Stomach (tissue), 9 donors: ENCODE data around the gene IFNL3. TPM values are rescaled to one million over a fixed set of nuclear protein-coding genes. Genes with fewer than 3 reads are reported as not detected.
"Not testable (repeated sequence)": the region's sequence is repeated elsewhere in the genome, so short reads cannot be mapped to it uniquely, and the experiment has no call there.

Experiments
- DNase-seq, 2 donors: peaks; one replicate each; pipeline versions ENCODE4 v3.0.0 to v3.0.0-alpha.2; 2013 to 2019
- H3K27ac ChIP-seq, 5 donors: fragments of 200-600 bp in 4 of 5; sonication (generic) in 4 of 5; one replicate each; pipeline ENCODE4 v1.5.1; 2013 to 2019; ENCODE audit warnings: mild to moderate bottlenecking in 1 of 5, moderate library complexity in 1 of 5
- H3K27me3 ChIP-seq, 3 donors: fragments of 200-600 bp; sonication (generic); one replicate each; pipeline ENCODE4 v1.5.1; 2017 to 2019; ENCODE audit warnings: mixed run types in 1 of 3
- H3K36me3 ChIP-seq, 4 donors: fragments of 200-600 bp; sonication (generic); 1 replicate in 3 of 4; 2 replicates in 1 of 4; pipeline ENCODE4 v1.5.1; 2016 to 2019
- H3K4me1 ChIP-seq, 4 donors: fragments of 200-600 bp; sonication (generic); one replicate each; pipeline ENCODE4 v1.5.1; 2016 to 2019
- H3K4me3 ChIP-seq, 4 donors: fragments of 200-600 bp; sonication (generic) in 3 of 4; one replicate each; pipeline ENCODE4 v1.5.1; 2016 to 2019; ENCODE audit warnings: mild to moderate bottlenecking in 1 of 4
- H3K9me3 ChIP-seq, 4 donors: fragments of 200-600 bp; sonication (generic); one replicate each; pipeline ENCODE4 v1.5.1; 2016 to 2019
- EP300 ChIP-seq: sonication (generic); formaldehyde crosslinking; IDR thresholded peaks from one replicate; pipeline ENCODE4 v1.6.1; 2017; ENCODE audit warnings: antibody characterized with exemption
- POLR2A ChIP-seq, 4 donors: fragments of 450-650 bp; IDR thresholded peaks; one replicate each; pipeline ENCODE4 v1.6.1; 2016; ENCODE audit warnings: antibody characterized with exemption in 4 of 4, control low read depth in 2 of 4, mild to moderate bottlenecking in 1 of 4, moderate library complexity in 1 of 4
- POLR2AphosphoS5 ChIP-seq, 3 donors: sonication (generic); formaldehyde crosslinking; IDR thresholded peaks; one replicate each; pipeline ENCODE4 v1.6.1; 2016; ENCODE audit warnings: antibody characterized with exemption in 3 of 3
- WGBS, 5 donors: extraction: QIAGEN DNeasy Blood & Tissue Kit in 3 of 5; methylation state at CpG; one replicate each; pipeline versions ENCODE4 v1.1.5 to v1.1.7; 2013 to 2018; 5-methylcytosine and 5-hydroxymethylcytosine counted together
- intact Hi-C: fragments of 100-400 bp; cut with DNase I; formaldehyde crosslinking; loops from one replicate; pipeline ENCODE4 v1.15.1; 2023; ENCODE audit warnings: low total_unique reads
- polyA plus RNA-seq, 3 donors: library from polyadenylated mRNA; stranded (reverse); fragments of 200-250 nt; gene quantifications; one replicate each; pipeline ENCODE4 v1.2.3, GENCODE V29; 2013
- total RNA-seq, 5 donors: library from RNA; depleted of rRNA; stranded (reverse); fragments of >200 nt; gene quantifications; one replicate each; pipeline versions ENCODE4 v1.1.0 to v1.2.3, GENCODE V29; 2014 to 2016
- TF ChIP-seq, protein P1 (sequence below), 7 experiments: fragments of 450-650 bp in 4 of 7; fragments of 200-600 bp in 3 of 7; sonication (generic) in 3 of 7; IDR thresholded peaks; one replicate each; pipeline ENCODE4 v1.5.1; 2016 to 2019; ENCODE audit warnings: antibody characterized with exemption in 7 of 7, control low read depth in 2 of 7, mild to moderate bottlenecking in 1 of 7
- donor health status: healthy with polysubstance abuse.
- donor health status: Bipolar disorder and iron deficiency.
- donor health status: healthy.

IFNL3 gene
- total and polyA plus RNA-seq, 8 donors = not detected

DNA sequence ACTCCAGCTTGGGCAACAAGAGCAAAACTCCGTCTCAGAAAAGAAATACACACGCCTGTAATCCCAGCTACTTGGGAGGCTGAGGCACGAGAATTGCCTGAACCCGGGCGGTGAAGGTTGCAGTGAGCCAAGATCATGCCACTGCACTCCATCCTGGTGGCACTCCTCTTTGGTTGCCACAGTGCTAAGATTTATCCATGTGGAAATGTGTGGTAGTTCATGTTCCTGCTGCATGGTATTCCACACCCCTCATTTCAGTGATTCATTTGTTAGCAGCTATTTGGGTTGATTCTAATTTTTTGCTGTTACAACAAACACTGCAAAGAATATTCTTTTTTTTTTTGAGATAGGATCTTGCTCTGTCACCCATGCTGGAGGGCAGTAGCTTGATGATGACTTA lies 12.1 kb downstream of the IFNL3 start:
- TF ChIP-seq, protein P1, sequence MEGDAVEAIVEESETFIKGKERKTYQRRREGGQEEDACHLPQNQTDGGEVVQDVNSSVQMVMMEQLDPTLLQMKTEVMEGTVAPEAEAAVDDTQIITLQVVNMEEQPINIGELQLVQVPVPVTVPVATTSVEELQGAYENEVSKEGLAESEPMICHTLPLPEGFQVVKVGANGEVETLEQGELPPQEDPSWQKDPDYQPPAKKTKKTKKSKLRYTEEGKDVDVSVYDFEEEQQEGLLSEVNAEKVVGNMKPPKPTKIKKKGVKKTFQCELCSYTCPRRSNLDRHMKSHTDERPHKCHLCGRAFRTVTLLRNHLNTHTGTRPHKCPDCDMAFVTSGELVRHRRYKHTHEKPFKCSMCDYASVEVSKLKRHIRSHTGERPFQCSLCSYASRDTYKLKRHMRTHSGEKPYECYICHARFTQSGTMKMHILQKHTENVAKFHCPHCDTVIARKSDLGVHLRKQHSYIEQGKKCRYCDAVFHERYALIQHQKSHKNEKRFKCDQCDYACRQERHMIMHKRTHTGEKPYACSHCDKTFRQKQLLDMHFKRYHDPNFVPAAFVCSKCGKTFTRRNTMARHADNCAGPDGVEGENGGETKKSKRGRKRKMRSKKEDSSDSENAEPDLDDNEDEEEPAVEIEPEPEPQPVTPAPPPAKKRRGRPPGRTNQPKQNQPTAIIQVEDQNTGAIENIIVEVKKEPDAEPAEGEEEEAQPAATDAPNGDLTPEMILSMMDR (IDR thresholded peaks at IDR 0.05) = no peak
- TF ChIP-seq POLR2AphosphoS5 (IDR thresholded peaks at IDR 0.05) = no peak
- TF ChIP-seq POLR2A (IDR thresholded peaks at IDR 0.05) = no peak
- no peak for TF ChIP-seq EP300
- WGBS, 5 donors = 81 to 95% (median 91%) methylated on average over 5 of the region's 5 CpGs
- no peaks in the 10 kb centered on the region for H3K9me3 ChIP-seq
- H3K4me3 ChIP-seq = no peak overlapping the region
- peaks cover 4 to 5% (median 4%) of the 10 kb centered on the region in 4 donors for H3K4me1 ChIP-seq
- no peaks in the 10 kb centered on the region for H3K36me3 ChIP-seq
- no peak overlapping the region for H3K27ac ChIP-seq
- DNase-seq = no peak
- peaks cover 0 to 26% (median 0%) of the 10 kb centered on the region in 3 donors for H3K27me3 ChIP-seq
- intact Hi-C loops = no loop called here

DNA sequence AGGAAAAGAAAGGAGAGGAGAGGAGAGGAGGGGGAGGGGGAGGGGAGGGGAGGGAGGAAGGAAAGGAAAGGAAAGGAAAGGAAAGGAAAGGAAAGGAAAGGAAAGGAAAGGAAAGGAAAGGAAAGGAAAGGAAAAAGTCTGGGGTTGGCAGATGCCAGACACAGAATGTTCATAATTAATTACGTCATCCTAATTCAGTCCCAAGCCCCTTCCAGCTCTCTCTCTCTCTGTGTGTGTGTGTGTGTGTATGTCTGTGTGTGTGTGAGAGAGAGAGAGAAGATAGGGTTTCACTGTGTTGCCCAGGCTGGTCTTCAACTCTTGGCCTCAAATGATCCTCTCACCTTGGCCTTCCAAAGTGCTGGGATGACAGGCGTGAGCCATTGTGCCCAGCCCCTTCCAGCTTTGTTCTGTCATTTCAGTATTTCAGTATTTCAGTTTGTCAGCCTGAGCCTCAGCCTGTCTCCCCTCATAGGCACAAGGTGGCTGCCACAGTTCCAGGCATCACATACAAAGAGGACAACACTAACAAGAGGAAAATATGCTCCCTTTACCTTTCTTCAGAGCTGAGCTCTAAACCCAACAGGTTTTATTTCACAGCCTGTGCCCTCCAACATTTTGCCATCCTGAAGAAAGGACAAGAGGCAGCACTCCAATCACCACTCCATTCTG lies 14.6 kb downstream of the IFNL3 start:
- intact Hi-C loops = no loop called here

DNA sequence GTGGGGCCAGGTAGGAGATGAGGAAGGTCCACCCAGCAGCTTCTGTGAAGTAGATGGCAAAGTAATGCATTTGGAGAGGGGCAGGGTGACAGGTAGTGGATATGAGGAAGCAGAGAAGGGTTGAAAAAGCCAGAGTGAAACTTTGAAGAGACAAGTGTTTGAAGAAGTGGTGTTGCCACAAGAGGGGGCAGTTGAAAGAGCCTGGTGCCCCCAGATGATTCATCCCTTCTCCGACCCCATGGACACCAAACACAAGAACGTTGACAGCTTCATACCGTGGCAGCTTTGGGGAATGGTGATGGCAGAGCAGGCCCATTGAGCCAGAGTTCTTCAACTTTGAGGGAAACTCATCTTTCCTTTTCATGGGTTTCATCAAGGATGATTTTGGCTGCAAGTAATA lies 19.9 kb downstream of the IFNL3 start:
- TF ChIP-seq POLR2A (IDR thresholded peaks at IDR 0.05) (no peak), EP300 (no peak), POLR2AphosphoS5 (IDR thresholded peaks at IDR 0.05) (no peak)
- TF ChIP-seq, protein P1 (IDR thresholded peaks at IDR 0.05) = no peak
- no peaks in the 10 kb centered on the region for H3K36me3 ChIP-seq
- H3K4me1 ChIP-seq = no peaks in the 10 kb centered on the region
- H3K9me3 ChIP-seq = no peaks in the 10 kb centered on the region
- peaks cover 0 to 44% (median 4%) of the 10 kb centered on the region in 3 donors for H3K27me3 ChIP-seq
- no peak for DNase-seq
- intact Hi-C loops = no loop called here
- WGBS, 5 donors = 16 to 45% (median 35%) methylated on average over 3 of the region's 3 CpGs
- H3K4me3 ChIP-seq = no peak overlapping the region
- no peak overlapping the region for H3K27ac ChIP-seq

More for the DNA sequence above, 14.6 kb downstream of the IFNL3 start:
- Histone ChIP-seq H3K9me3 (no peaks in the 10 kb centered on the region), H3K4me3 (no peak overlapping the region), H3K27ac (no peak overlapping the region), H3K27me3 (peaks cover 0 to 6% (median 0%) of the 10 kb centered on the region in 3 donors), H3K36me3 (no peaks in the 10 kb centered on the region), H3K4me1 (no peaks in the 10 kb centered on the region)
- 80 to 93% (median 85%) methylated on average over 2 of the region's 2 CpGs for WGBS, 5 donors
- DNase-seq = no peak
- TF ChIP-seq POLR2AphosphoS5 (IDR thresholded peaks at IDR 0.05) (no peak), EP300 (no peak), POLR2A (IDR thresholded peaks at IDR 0.05) (no peak)
- TF ChIP-seq, protein P1 (IDR thresholded peaks at IDR 0.05) = no peak

DNA sequence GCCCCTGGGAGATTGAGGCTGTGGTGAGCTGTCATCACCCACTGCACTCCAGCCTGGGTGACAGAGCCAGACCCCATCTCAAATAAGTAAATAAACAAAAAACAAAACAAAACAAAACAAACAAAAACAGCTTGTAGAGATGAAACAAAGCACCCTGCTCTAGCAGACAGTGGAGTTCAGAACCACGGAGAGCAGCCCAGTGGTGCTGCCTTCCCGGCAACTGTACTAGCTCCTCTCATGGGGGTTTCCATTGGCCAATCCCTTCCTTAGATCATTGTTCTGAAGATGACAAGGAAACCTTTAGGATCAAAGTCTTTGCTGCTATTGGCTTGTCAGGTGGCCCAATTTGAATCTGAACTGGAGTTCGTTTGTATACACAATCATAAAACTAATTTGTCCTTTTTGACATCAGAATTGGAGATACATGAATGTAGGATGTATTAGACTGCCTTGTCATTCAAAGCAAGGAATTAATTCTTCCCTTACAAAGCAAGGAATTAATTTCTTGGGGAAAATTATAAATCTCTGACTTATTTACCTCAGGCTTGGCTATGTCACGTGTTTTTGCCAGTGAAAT lies 21.0 kb downstream of the IFNL3 start:
- peaks cover 0 to 55% (median 4%) of the 10 kb centered on the region in 3 donors for H3K27me3 ChIP-seq
- no peak for TF ChIP-seq EP300
- TF ChIP-seq, protein P1 (IDR thresholded peaks at IDR 0.05) = no peak
- H3K36me3 ChIP-seq = no peaks in the 10 kb centered on the region
- intact Hi-C loops = no loop called here
- no peaks in the 10 kb centered on the region for H3K4me1 ChIP-seq
- peak in 1 of 2 donors; percentile 65 for DNase-seq
- H3K9me3 ChIP-seq = no peaks in the 10 kb centered on the region
- no peak overlapping the region for H3K4me3 ChIP-seq
- 18 to 26% (median 18%) methylated on average over 4 of the region's 4 CpGs for WGBS, 5 donors
- H3K27ac ChIP-seq = no peak overlapping the region

DNA sequence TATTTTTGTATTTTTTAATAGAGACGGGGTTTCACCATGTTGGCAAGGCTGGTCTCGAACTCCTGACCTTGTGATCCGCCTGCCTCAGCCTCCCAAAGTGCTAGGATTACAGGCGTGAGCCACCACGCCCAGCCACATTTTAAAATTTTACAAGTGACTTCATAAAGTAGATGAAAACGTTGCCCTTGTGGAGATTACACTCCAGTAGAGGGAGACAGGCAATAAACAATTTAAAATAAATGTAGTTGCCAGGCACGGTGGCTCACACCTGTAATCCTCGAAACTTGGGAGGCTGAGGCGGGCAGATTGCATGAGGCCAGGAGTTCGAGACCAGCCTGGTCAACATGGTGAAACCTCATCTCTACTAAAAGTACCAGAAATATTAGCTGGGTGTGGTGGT lies 25.7 kb downstream of the IFNL3 start:
- Histone ChIP-seq H3K27me3 (peaks cover 0 to 66% (median 0%) of the 10 kb centered on the region in 3 donors), H3K9me3 (peaks cover 0 to 19% (median 10%) of the 10 kb centered on the region in 4 donors)
- H3K36me3 ChIP-seq, H3K4me3 ChIP-seq, DNase-seq, H3K4me1 ChIP-seq, H3K27ac ChIP-seq, intact Hi-C loops: not testable (repeated sequence)
- WGBS, 5 donors = 60 to 63% (median 62%) methylated on average over 10 of the region's 10 CpGs
